T-helper 2 cell treated with Interferon-gamma antibody and Interleukin-4, amounts not matched to agents 5 μg/mL and 100 μg/mL, for 36 hours (primary cell): ENCODE measurements around the gene PARD3B.

ENCODE experiments used
- DNase-seq: peaks from one replicate; pipeline ENCODE4 v3.0.0; 2021; ENCODE audit warnings: low spot score
- H3K27ac Mint-ChIP-seq: one replicate; pipeline ENCODE4 v1.8.0; 2021; ENCODE audit warnings: mild to moderate bottlenecking, mixed read lengths
- H3K27me3 Mint-ChIP-seq: one replicate; pipeline ENCODE4 v1.8.0; 2021; ENCODE audit warnings: low read depth, mixed read lengths
- H3K36me3 Mint-ChIP-seq: one replicate; pipeline ENCODE4 v1.8.0; 2021; ENCODE audit warnings: low read depth, mixed read lengths
- H3K4me1 Mint-ChIP-seq: one replicate; pipeline ENCODE4 v1.8.0; 2021; ENCODE audit warnings: low read depth, mixed read lengths
- H3K4me3 Mint-ChIP-seq: one replicate; pipeline ENCODE4 v1.8.0; 2022; ENCODE audit warnings: mild to moderate bottlenecking, moderate library complexity, mixed read lengths
- H3K9me3 Mint-ChIP-seq: one replicate; pipeline ENCODE4 v1.8.0; 2021; ENCODE audit warnings: mixed read lengths

PARD3B gene

DNA sequence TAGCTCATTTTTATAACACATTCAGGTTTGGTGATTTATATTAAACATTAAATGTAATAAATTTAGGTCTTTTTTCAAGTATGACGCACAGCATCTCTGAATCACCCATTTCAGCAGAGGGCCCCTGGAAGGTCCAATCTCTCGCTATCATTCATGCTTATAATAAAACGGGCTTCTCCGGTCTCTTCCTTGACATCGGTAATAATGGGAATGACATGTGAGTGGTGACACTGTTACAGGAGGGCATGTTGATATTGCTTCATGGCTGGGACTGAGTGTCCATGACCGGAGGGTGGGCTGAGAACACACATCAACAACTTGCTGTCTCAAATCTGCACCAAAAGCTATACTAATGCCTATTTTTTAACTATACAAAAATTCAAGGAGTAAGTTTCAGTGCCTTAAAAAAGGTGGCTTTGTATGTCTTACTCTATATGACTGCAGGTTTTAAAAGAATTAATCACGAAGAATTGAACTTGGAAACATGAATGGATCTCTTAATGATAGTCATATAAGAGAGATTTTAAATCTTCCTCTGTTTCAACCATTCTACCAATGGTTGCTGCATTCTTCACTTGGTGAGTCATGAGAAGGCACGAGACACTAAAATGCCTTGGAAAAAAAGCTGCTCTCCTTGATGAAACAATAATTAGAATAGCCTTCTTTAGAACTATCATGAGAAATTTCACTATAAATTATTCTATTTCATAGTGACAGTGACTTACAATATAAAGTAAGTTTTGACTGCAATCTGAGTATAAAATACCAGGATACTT, 1035.1 kb downstream of the PARD3B start:
- no peak overlapping the region for H3K27ac Mint-ChIP-seq
- peaks cover 13% of the 10 kb centered on the region for H3K9me3 Mint-ChIP-seq
- peaks cover 14% of the 10 kb centered on the region for H3K27me3 Mint-ChIP-seq
- DNase-seq, result no peak
- H3K4me1 Mint-ChIP-seq, result no peaks in the 10 kb centered on the region
- peaks cover 2% of the 10 kb centered on the region for H3K36me3 Mint-ChIP-seq
- no peak overlapping the region for H3K4me3 Mint-ChIP-seq

DNA sequence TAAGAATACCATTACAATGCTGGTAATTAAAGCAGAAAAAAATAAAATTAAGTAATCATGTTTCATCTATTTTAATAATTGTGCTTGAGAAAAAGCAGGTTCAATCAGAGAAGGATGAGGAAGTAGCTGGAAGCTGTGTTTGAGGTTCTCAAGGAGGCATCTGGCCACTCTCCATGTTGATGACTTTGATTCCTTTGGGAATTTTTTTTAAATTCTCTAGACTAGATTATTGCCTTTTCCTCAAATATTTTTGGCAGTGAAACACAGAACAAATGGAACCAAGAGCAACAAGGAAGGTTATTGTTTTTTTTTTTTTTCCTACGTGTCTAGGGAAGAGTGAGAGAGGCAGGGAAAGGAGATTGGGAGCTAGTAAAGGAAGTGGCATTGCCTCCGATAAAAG, 1037.1 kb downstream of the PARD3B start:
- peaks cover 7% of the 10 kb centered on the region for H3K27me3 Mint-ChIP-seq
- H3K36me3 Mint-ChIP-seq, result no peaks in the 10 kb centered on the region
- H3K4me1 Mint-ChIP-seq, result no peaks in the 10 kb centered on the region
- H3K4me3 Mint-ChIP-seq, result no peak overlapping the region
- no peaks in the 10 kb centered on the region for H3K9me3 Mint-ChIP-seq
- H3K27ac Mint-ChIP-seq, result no peak overlapping the region
- no peak for DNase-seq

DNA sequence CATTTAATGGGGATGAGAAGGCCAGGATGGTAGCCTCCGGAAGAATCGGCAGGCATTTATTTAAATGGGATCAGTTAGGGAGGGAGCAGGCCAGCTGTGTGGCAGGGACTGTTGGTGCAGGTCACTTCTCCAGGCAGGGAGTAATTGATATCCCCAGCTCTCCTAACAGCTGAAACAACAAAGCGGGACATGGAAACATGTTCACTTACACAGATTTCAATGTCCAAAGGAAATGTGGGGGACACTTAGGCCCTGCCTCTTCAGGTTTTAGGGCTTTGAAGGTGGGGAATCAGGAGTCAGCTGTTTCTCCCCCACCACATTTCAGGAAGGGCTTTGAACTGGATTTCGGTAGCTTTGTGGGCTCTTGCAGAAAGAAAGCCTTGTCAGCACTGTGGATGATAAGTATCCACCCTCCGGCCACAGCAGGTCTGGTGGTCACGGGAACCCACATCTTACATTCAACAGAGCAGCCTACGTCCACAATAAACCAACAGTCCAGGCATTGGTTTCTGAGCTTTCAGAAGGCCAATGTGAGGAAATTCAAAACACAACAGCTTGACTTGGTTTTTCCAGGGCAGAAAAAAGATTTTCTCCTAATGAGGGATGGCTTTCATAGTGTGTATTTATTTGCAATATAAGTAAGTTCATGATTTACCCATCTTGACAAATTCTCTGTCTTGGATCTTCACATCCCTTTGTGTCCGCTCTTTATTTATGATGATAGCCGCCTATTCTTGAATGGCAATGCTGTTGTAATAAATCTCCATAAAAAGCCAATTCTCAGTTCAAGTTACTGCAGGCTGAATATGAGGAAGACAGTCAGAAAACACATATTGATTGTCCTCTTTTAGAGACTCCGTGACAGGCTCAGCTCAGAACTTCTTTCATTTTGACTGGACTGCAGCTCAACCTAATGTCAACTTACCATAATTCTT, 1040.4 kb downstream of the PARD3B start:
- H3K27me3 Mint-ChIP-seq, result peaks cover 5% of the 10 kb centered on the region
- DNase-seq, result no peak
- no peaks in the 10 kb centered on the region for H3K36me3 Mint-ChIP-seq
- H3K27ac Mint-ChIP-seq, result no peak overlapping the region
- H3K4me1 Mint-ChIP-seq, result no peaks in the 10 kb centered on the region
- H3K9me3 Mint-ChIP-seq, result no peaks in the 10 kb centered on the region
- no peak overlapping the region for H3K4me3 Mint-ChIP-seq

DNA sequence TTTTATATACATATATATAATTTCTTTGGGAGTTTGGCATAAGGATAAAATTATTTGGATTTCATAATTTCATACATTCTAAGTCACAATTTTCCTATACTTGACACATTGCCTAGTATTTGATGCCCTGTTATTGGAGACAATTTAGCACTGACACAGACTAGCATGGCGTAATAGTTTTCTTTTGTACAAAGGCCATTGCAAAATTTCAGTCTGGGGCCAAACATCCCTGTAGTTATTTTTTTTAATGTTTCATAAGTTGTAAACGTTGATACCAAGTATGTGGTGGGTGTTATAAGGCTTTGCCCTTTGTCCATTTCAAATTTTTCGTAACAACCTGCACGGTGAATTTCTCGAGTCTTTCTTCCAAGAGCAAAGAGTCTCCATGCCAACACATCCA, 1041.4 kb downstream of the PARD3B start:
- no peaks in the 10 kb centered on the region for H3K9me3 Mint-ChIP-seq
- peaks cover 7% of the 10 kb centered on the region for H3K27me3 Mint-ChIP-seq
- H3K4me1 Mint-ChIP-seq, result no peaks in the 10 kb centered on the region
- H3K36me3 Mint-ChIP-seq, result no peaks in the 10 kb centered on the region
- DNase-seq, result no peak
- H3K4me3 Mint-ChIP-seq, result no peak overlapping the region
- no peak overlapping the region for H3K27ac Mint-ChIP-seq

DNA sequence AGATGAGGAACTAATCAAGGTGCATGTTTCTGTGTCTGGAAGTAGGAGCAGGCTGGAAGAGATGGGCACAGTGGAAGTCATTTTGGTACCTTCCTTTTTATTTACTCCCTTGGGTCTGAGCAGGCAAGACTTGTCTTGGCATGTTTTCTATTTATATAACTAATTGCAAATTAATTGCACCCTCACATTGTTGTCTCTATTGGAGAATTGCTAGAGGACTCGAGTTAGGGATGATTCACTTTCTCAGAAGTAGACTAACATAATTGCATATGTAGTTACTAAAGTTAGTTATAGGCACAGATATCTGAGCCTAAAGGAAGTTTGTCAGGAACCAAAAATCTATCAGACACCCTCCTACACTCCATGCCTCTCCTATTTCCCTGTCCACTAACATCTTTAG, 1044.2 kb downstream of the PARD3B start:
- H3K27me3 Mint-ChIP-seq, result peaks cover 3% of the 10 kb centered on the region
- no peak for DNase-seq
- no peak overlapping the region for H3K4me3 Mint-ChIP-seq
- H3K9me3 Mint-ChIP-seq, result no peaks in the 10 kb centered on the region
- H3K4me1 Mint-ChIP-seq, result no peaks in the 10 kb centered on the region
- H3K36me3 Mint-ChIP-seq, result no peaks in the 10 kb centered on the region
- H3K27ac Mint-ChIP-seq, result no peak overlapping the region

DNA sequence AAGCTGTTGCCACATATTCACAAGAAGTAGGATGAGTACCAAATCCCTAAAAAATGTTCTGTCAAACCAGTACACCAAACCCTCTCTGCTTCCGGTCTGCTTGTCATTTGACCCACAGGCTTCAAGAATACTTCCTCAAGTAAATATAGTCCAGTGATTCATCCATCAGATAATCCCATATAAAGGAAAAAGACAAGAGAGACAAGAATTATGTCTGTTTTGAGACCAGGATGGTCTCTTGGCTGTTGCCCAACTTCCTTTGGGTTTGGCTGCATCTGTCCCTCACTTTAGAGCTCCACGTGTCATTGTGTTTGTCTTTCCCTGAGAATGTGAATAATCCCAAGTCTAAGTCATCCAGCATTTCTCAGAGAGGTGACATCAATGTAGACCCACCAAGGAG, 1045.5 kb downstream of the PARD3B start:
- DNase-seq, result no peak

DNA sequence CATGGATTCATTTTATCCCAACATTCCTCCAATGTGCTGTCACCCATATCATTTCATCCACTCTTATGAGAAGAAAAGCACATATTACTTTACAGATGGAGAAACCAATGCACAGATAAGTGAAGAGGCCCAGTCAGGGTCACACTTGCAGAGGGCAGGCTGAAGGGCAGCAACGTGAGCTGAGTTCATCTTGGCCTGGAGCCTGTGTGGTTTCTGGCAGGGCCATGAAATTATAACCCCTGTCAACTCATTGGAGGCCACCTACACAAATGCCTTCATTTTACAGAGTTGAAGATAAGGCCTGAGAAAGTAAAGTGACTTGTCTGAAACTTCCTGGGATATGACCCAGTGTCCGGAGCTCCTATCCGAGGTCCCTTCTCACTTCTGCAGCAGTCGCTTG, 1048.6 kb downstream of the PARD3B start:
- H3K4me3 Mint-ChIP-seq, result no peak overlapping the region
- H3K4me1 Mint-ChIP-seq, result no peaks in the 10 kb centered on the region
- no peaks in the 10 kb centered on the region for H3K36me3 Mint-ChIP-seq
- H3K27ac Mint-ChIP-seq, result no peak overlapping the region
- no peaks in the 10 kb centered on the region for H3K9me3 Mint-ChIP-seq
- DNase-seq, result no peak
- peaks cover 7% of the 10 kb centered on the region for H3K27me3 Mint-ChIP-seq

More for the DNA sequence above, 1045.5 kb downstream of the PARD3B start:
- Mint-ChIP-seq H3K4me3 (no peak overlapping the region), H3K9me3 (no peaks in the 10 kb centered on the region), H3K36me3 (no peaks in the 10 kb centered on the region), H3K27me3 (peaks cover 3% of the 10 kb centered on the region), H3K4me1 (no peaks in the 10 kb centered on the region), H3K27ac (no peak overlapping the region)

DNA sequence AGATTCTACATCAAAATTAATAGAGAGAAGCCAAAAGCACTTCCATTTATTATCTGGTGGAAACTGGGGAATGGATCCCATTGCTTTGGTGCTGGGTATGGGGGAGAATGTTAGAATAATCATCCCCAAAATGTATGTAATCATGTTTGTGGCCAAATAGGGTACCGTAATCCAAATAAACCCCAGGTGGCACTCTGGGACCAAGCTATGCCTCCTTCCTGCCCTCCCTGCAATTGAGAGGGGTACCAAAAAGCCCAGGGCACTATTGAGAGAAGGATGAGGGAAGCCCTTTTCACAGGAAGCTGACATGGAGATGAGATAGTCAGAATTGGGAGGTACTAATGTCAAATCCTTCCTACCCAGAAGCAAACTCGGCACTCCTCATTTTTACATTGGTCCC, 1051.3 kb downstream of the PARD3B start:
- Mint-ChIP-seq H3K36me3 (peaks cover 3% of the 10 kb centered on the region), H3K4me1 (no peaks in the 10 kb centered on the region), H3K9me3 (peaks cover 4% of the 10 kb centered on the region), H3K4me3 (no peak overlapping the region), H3K27ac (no peak overlapping the region), H3K27me3 (peaks cover 7% of the 10 kb centered on the region)
- DNase-seq, result no peak

DNA sequence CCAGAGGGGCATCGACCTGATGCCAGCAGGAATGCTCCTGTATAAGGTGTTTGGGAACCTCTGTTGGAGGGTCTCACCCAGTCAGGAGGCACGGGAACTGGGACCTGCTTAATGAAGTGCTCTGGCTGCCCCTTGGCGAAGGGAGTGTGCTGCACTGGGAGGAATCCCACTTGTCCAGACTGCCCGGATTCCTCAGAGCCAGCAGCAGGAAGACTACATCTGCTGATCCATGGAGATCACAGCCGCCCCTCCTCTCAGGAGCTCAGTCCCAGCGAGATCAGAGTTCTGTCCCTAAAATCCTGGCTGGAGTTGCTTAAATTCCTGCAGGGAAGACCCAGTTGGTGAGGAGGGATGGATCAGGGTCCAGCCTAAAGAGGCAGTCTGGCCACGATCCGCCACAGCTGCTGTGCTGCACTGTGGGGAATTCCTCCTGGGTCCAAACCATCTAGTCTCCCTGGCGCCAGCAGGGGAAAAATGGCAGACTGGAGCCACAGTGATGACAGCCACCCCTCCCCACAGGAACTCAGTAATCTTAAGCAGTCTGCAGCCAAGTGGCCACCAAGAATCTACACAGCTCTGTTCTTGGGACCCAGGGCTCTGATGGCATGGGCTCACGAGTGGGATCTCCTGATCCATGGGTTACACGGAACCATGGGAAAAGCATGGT, 1060.5 kb downstream of the PARD3B start:
- H3K36me3 Mint-ChIP-seq, result peaks cover 5% of the 10 kb centered on the region
- H3K27ac Mint-ChIP-seq, result no peak overlapping the region
- H3K4me1 Mint-ChIP-seq, result peaks cover 14% of the 10 kb centered on the region
- no peak for DNase-seq
- no peak overlapping the region for H3K4me3 Mint-ChIP-seq
- peaks cover 32% of the 10 kb centered on the region for H3K9me3 Mint-ChIP-seq
- no peaks in the 10 kb centered on the region for H3K27me3 Mint-ChIP-seq

DNA sequence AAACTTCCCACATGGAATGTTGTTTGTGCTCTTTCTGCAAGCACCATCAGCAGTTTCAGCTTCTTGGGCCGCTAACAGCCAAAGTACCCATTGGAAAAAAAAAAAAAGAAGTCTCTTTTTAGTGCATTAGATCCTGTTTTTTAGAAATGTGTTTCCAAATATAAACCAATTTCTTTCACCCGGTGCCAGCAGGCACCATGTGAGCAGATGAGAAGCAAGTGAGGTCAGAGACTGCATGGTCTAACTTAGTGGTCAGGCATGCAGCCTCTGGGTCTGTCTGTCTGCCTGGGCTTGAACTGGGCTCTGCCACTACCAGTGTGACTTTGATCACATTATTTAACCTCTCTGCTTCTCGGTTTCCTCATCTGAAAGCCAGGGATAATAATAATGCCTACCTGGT, 1061.9 kb downstream of the PARD3B start:
- DNase-seq, result no peak
- H3K4me1 Mint-ChIP-seq, result peaks cover 21% of the 10 kb centered on the region
- no peak overlapping the region for H3K4me3 Mint-ChIP-seq
- H3K27ac Mint-ChIP-seq, result no peak overlapping the region
- peaks cover 2% of the 10 kb centered on the region for H3K36me3 Mint-ChIP-seq
- H3K9me3 Mint-ChIP-seq, result peaks cover 28% of the 10 kb centered on the region
- H3K27me3 Mint-ChIP-seq, result no peaks in the 10 kb centered on the region

DNA sequence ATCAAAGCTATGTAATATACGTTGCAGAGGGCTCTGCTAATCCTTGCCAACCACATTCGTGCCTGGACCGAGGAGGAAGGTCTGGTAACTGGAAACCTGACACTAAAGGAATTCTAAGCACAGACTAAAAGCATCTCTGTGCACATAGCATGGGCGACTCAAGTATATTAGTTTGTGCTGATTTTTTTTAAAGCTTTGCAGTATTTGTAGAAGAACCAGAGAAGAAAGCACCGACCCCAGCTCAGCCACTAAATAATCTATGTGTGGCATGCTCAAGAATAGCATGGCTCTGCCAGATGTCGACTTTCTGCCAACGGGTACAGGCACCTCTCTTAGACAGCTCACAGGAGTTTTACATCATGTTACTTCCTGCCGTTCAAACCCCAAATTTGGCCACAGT, 1063.8 kb downstream of the PARD3B start:
- no peaks in the 10 kb centered on the region for H3K27me3 Mint-ChIP-seq
- peaks cover 16% of the 10 kb centered on the region for H3K9me3 Mint-ChIP-seq
- H3K27ac Mint-ChIP-seq, result no peak overlapping the region
- peaks cover 2% of the 10 kb centered on the region for H3K36me3 Mint-ChIP-seq
- H3K4me1 Mint-ChIP-seq, result peaks cover 38% of the 10 kb centered on the region
- no peak overlapping the region for H3K4me3 Mint-ChIP-seq
- no peak for DNase-seq

DNA sequence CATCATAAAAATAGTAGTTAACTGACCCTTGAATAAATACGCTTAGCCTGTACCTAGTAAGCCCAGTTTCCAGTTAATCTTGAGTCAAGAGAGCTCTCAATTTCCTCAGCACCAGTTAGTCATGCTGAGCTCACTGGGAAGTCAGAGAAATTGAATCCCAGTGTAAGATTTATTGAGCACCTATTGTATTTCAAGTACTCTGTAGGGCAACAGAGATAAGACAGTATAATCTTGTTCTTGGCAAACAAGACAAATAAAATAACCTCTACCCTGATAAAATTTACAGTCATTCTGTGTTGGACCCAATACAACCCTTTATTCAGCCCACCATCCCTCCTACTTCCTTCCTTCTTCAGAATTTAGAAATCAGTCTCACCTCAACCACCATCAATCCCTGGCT, 1065.2 kb downstream of the PARD3B start:
- no peak for DNase-seq
- Mint-ChIP-seq H3K27ac (no peak overlapping the region), H3K4me3 (no peak overlapping the region), H3K27me3 (no peaks in the 10 kb centered on the region), H3K36me3 (no peaks in the 10 kb centered on the region), H3K4me1 (peaks cover 40% of the 10 kb centered on the region), H3K9me3 (peaks cover 4% of the 10 kb centered on the region)

DNA sequence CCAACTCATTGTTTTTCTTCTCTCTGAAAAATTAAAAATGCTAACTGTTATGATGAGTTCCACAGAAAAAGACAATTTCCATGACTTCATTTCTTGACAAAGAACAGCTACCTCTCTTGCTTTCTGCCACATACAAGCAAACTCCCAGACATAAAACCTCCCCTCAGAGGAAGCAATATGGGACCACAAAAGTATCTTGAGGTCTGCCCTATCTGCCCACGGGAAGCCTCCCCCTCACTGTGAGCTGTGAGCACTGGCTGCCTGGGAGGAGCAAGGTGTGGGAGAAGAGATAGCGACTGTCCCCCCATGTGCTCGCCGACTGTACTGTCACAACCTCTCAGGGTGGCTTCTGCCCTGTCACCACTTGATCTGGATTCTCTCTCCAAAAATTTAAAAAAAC, 1067.4 kb downstream of the PARD3B start:
- Mint-ChIP-seq H3K4me1 (peaks cover 40% of the 10 kb centered on the region), H3K27me3 (no peaks in the 10 kb centered on the region)

More for the DNA sequence above, 1067.4 kb downstream of the PARD3B start:
- peaks cover 2% of the 10 kb centered on the region for H3K36me3 Mint-ChIP-seq
- H3K9me3 Mint-ChIP-seq, result no peaks in the 10 kb centered on the region
- H3K4me3 Mint-ChIP-seq, result peak overlapping the region; percentile 70
- peak; percentile 87 for DNase-seq
- peak overlapping the region; percentile 83 for H3K27ac Mint-ChIP-seq
